IPS-NIHi11 (cell line): ENCODE data around the gene CYTH4.

Source experiments
- DNase-seq: peaks from one replicate; pipeline ENCODE4 v3.0.0; 2012; ENCODE audit warnings: mixed read lengths, low spot score

CYTH4 gene

DNA sequence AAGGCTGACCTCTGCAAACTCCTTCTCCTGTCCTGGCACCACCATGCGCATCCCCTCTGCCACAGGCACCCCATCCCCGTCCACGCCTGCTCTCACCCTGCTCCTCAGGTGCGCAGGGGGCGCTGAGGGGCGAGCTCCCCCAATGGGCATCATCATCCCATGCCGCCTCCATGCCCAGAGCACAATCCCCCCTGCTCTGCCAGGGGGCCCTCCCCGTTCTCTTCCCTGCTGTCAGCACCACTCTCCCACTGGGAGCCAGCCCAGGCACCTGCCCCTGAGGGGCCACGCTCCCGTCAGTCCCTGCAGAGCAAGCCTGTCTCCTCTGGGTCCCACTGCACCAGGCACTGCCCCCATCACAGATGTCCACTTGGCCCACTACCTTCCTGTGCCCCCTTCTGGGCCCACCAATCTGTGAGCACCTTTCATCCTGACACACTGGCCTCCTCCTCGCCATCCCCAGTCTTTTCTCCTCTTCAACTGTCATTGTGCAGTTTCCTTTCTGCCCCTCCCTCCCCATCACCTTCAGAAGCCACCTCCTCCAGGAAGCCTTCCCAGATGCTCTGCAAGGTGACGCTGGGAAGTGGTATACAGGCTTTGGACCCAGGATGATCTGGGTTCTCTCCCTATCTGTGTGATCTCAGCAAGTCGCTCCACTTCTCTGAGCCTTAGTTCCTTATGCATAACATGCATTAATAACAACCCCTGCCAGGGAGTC lies 62.6 kb downstream of the CYTH4 start:
- DNase-seq: no peak

DNA sequence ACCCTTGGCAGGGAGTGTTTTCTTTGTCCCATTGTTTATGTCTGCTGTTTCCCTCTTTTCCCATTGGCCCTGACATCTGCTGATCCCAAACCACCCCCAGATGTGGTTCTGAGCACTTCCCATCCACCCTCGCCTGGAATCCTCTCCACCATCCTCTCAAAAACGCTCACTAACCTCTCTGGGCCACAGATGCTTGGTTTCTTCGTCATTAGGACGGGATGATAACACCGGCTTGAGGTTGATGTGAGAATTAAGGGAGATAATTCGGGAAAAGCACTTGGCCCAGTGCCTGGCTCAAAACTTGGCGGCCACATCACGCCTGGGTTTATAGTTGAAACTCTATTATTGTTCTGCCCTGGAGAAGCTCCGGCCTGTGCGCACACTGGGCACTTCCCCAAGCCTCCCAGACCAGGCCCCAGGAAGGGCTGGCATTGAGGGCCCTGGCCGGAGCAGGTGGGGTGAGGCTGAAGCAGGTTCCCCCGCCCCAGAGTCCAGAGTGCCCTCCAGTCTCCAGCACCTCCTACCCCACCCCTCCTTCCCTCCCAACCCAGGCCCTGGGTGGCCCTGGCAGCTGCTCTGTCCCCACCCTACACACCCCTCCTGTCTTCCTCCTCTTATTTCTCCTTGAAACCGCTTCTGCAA lies 63.7 kb downstream of the CYTH4 start:
- no peak for DNase-seq

DNA sequence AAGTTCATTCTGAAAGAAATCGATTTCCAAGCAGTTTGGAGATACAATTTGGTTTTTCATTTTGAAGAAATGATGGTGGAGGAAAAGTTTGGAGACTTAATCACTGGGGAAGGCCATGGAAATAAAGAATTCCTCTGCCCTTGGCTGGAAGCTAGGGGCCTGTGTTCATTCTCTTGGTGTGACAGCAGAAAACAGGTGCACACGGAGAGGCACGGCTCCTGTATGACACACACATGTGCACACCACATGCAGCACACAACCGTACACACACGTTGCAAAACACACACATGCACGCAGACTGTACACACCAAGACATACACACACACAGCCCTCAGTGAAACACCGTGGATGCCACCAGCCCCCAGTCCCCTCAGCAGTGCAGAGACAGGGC lies 64.2 kb downstream of the CYTH4 start:
- no peak for DNase-seq

DNA sequence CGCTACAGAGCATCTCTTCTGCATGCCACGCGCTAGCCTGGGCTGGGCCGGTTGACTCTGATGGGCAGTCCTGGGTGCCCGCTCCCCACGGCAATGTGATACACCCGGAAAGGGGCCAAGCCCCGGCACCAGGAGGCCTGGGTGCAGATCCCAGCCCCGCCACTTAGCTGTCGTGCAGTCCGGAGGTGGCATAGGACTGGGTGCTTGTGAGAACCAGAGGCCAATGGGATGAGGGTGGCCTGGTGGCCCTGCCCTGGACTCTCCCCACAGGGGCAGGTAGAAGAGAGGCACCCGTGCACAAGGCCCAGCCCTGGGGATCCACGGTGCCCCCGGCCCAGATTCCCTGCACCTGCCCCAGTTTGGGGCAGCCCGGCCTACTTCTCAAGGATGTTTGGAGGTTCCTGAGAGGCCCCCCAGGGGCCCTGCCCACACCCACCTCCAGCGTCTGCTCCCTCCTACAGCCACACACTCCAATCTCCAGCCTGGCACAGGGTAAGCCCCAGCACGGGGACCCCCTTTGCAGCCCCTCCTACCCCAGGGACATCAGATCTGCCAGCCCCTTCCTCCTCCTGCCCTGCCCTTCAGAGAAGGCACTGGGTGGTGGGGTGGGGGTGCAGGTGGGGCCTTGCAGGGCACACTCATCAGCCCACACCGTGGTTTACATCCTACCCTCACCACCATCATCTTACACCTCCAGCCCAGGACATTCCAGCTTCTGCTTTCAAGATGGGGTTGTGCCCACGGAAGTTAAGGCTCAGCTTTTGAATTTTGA lies 66.9 kb downstream of the CYTH4 start:
- DNase-seq: no peak

DNA sequence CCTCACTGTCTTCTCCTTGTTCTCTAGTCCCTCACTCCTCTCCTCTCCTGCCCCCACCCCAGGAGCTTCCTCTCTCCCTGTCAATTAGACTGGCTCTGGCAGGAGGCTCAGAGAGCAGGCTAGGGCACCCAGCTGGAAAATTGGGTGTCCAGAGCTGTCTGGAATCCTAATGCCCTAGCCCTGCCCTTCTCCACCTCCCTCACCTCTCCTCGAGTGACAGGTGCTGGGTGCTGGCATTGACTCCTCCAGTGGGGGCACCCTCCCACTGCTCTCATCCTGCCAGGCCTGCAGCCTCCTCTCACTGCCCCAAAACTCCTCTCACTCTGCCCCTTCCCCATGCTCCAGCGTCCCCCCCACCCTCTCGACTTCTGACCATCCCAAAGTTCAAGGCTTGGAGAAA lies 68.9 kb downstream of the CYTH4 start:
- no peak for DNase-seq

DNA sequence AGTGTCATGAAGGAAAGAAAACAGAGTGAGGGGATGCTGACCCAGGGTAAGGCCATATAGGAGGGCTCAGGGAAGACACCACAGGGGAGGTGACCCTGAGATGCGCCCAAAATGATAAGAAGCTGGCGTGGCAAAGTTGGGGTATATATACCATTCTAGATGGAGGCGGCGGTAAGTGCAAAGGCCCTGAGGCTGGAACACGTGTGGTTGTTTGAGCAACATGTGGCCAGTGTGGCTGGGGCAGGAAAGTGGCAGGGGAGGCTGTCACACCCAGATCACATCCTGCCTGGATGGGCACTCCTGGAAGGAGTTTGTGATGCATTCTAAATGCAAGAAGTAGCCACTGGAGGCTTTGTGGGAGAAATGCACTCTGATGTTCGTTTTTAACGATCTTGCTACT lies 70.2 kb downstream of the CYTH4 start:
- DNase-seq: no peak

DNA sequence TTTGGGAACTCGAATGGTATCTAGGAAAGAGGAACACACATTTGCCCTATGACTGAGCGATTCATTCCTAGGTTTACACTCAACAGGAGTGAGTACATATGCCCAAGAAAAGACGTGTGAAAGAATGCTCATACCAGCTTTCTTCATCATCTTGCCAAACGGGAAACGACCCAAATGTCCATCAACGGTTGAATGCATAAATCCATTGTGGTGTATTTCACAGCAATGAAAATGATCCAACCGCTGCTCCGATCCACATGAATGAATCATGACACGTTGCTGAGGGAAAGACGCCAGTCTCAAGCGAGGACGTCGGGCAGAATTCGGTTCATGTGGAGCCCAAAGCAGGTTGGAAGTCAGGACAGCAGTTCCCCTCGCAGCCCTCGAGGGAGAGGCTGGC lies 71.5 kb downstream of the CYTH4 start:
- no peak for DNase-seq

DNA sequence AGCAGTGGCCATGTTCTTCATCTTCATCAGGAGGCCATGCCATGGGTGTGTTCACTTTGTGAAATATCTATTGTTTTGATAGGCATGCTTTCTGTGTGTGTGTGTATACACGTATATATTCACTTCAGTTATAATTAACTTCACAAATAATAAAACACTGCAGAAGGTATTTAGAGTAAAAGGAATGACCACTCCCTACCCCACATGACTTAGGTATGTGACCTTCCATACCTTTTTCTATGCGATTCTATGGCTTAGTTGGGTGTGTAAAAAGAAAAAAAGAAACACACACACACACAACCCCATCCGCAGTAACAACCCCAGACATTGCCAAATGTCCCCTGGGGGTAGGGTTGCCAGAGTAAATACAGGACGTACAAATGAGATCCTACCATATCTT lies 72.0 kb downstream of the CYTH4 start:
- no peak for DNase-seq

DNA sequence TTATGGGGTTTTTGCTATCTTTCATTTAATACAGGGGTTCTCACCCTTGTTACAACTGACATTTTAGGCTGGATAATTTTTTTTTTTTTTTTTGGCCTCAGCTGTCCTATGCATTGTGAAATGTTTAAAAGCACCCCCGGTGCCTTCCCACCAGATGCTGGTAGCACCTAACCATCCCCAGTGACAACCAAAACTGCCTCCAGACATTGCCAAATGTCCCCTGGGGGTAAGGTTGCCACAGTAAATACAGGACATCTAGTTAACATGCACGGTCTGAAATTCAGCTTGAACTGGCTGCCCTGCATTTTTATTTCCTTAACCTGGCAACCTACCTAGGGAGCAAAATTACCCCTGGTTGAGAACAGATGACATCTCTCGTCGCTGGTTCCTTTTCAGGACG lies 72.4 kb downstream of the CYTH4 start:
- DNase-seq: no peak

DNA sequence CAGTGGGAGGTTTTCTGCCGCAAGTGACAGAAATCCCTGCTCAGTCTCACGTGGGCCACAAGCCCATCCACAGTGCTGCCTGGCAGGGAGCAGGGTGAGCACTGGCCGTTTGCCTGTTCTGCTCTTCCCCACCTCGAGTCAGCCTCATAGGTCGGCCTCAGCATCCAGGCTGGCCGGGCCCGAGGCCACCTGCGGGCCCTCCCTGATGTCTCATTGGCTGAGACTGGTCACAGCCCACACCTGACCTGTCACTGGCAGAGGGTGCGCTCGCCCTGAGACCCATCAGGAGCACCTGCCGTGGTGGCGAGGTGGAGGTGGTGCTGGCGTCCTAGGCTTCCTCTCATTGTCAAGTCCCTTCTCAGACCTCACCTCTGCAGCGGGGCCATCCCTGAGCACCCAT lies 72.9 kb downstream of the CYTH4 start:
- no peak for DNase-seq

DNA sequence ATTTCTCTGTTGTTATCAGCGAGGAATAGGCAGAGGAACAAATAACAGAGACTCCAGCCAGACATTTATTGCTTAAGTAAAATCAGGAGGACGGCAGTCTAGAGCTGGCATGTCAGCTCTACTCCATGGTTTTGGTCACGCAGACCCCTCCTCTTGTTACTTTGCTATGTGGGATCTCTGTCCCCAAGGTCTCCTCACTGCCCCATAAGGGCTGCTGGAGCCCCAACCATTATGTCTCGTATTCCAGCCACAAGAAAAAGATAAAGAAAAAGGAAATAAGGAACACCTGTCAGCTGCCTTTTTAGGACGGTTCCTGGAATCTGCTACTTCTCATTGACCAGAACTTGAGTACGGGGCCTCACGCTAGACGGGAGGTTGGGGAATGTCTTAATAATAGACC lies 74.6 kb downstream of the CYTH4 start:
- DNase-seq: no peak

DNA sequence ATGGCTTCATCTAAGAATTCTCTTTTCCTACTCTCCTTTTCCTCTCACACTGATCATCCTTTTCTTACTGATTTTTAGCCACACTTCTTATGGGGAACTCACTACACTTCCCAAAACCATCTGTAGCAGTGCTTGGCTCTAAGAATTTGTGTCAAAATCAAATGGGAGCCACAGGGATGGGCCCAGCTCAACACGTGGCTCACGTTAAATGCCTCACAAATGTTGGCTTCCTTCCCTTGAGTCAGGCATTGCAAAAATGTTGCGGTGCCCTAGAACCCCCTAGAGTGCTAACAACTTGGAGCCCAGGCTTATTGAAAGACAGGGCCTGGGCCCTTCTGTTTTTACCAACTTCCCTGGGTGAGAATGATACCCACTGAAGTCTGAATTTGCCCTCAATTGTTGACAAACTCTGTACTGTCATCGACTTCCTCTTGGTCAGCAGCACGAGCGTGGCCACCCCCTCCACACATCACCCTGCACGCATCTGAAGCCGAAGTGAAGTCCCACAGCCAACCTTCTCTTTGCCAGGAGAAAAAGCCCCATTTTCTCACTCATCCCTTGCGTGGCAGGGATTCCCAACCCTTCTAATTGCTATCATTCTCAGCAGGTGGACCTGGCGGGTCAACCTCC lies 75.3 kb downstream of the CYTH4 start:
- DNase-seq: no peak

DNA sequence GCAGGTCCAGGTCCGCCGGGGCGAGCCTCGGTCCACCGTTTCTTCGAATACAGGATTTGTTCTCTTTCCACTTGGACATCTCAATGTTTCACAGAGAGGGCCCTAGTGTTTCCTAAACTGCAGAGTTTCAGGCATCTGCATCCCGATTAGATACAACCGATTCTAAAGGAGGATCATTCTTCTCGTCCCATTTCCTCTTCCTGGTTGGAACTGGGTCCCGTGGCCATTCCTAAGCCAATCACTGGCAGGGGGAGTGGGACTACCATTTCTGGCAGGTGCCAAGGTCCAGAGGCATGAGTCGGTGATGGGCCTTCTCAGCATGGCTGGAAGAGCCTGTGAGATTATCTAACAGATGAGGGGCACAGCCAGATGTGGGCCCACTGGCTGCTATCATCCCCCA lies 76.1 kb downstream of the CYTH4 start:
- no peak for DNase-seq

DNA sequence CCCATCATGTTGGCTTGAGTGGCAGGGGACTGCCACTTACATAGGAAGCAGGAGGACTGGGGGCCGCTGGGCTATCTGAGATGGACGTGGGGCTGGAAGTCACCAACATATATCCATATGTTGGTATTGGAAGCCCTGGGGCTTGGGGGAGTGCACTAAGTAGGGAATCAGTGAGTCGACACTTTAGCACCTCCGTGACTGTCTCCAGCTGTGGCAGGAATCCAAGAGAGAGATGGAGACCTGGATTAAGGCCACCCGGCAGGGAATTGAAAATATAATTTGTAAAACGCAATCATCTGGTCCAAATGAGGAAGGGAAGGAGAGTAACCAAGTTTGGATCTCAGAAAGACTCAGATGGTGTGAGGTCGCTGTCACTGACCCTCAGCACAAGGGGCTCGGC lies 76.6 kb downstream of the CYTH4 start:
- no peak for DNase-seq

DNA sequence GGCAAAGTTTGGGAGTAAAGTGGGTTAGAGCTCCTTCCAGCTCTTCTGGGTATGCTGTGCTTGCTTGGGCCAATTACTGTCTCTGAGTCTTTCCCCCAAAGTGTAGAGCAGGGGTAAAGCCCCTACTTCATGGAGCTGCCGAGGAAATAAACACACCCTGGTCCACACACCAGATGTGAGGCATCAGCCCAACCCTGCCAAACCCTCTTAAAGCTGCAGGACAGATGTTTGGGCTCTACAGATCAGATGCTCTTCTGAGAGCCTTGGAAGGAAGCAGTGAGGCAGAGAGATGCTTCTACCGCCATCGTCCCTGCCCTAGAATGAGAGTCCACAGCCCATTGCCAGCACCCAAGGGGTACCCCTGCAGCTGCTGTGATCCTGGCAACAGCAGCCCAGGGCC lies 80.3 kb downstream of the CYTH4 start:
- no peak for DNase-seq

DNA sequence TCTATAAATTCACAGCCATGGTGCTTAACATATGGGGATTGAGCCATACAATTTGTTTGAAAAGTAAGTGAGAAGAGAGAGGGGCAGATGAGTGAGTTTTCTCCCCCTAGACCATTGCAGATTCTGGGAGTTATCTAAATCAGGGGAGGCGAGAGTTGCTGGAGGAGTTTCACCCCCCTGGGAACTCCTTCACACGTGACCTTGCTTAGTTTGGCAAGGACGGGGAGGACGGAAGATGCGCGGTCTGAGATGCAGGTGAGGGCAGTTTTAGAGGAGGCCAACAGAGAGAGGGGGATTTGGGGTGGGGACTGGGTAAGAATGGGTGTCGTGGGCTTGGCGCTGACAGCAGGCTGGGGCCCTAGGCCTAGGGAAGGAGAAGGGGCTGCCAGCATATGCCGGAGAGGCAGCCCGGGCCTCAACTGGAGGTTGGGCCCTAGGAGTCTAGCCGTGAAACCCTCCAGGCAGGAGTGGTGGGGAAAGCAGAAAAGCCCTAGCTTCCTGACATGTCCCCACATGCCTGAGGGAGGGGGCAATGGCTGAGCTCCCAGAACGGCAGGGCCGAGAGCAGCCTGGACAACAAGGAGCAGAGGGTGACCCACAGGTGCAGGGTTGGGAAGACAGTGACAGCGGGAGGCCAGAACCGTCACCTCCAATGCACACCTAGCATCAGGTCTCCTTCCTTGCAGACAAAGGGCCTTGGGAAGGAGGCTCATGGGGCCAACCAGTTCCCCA lies 81.1 kb downstream of the CYTH4 start:
- no peak for DNase-seq
